GM04503 (cell line): Measurements from ENCODE around the gene AFG1L.

Source experiments
- DNase-seq: peaks from one replicate; pipeline ENCODE4 v3.0.0-alpha.2; 2012; ENCODE audit warnings: low read depth

Gene AFG1L

GRCh38 chr6:108454356-108454755, 159.5 kb downstream of the AFG1L start:
- no peak for DNase-seq

- DNase-seq = no peak
These were observed 160.8 kb downstream of the AFG1L start for GRCh38 chr6:108455688-108456087.

- no peak for DNase-seq
These were observed 168.9 kb downstream of the AFG1L start for GRCh38 chr6:108463784-108464183.

GRCh38 chr6:108464418-108465097, 169.7 kb downstream of the AFG1L start:
- no peak for DNase-seq

- DNase-seq = no peak
These were observed 170.2 kb downstream of the AFG1L start for GRCh38 chr6:108465098-108465495.

GRCh38 chr6:108468346-108468745, 173.5 kb downstream of the AFG1L start:
- DNase-seq = no peak

- no peak for DNase-seq
These were observed 174.5 kb downstream of the AFG1L start for GRCh38 chr6:108469316-108469715.

GRCh38 chr6:108473197-108473596, 178.3 kb downstream of the AFG1L start:
- DNase-seq = no peak

GRCh38 chr6:108476376-108476775, 181.5 kb downstream of the AFG1L start:
- no peak for DNase-seq

- no peak for DNase-seq
These were observed 182.1 kb downstream of the AFG1L start for GRCh38 chr6:108476847-108477430.

GRCh38 chr6:108482559-108482958, 187.7 kb downstream of the AFG1L start:
- DNase-seq = no peak

GRCh38 chr6:108484016-108484415, 189.2 kb downstream of the AFG1L start:
- DNase-seq = no peak

- DNase-seq = no peak
These were observed 194.8 kb downstream of the AFG1L start for GRCh38 chr6:108489699-108490098.

GRCh38 chr6:108492131-108492766, 197.4 kb downstream of the AFG1L start:
- DNase-seq = no peak

GRCh38 chr6:108494434-108494833, 199.6 kb downstream of the AFG1L start:
- no peak for DNase-seq

GRCh38 chr6:108497883-108498282, 203.0 kb downstream of the AFG1L start:
- DNase-seq = no peak

- no peak for DNase-seq
These were observed 206.7 kb downstream of the AFG1L start for GRCh38 chr6:108501559-108501958.

- DNase-seq = no peak
These were observed 208.0 kb downstream of the AFG1L start for GRCh38 chr6:108502832-108503231.

GRCh38 chr6:108507316-108507715, 212.5 kb downstream of the AFG1L start:
- no peak for DNase-seq

GRCh38 chr6:108510461-108511319, 215.8 kb downstream of the AFG1L start:
- DNase-seq = no peak

- no peak for DNase-seq
These were observed 224.1 kb downstream of the AFG1L start for GRCh38 chr6:108518714-108519576.
